GM12878 (cell line): ENCODE measurements around the gene PPP1CC. TPM values are rescaled to one million over a fixed set of nuclear protein-coding genes. Genes with fewer than 3 reads are reported as not detected.

Source experiments
- ATAC-seq: fragments of 200-7000 bp; cut with Tn5 transposase; 3 replicates; pipeline ENCODE4 v1.9.1; 2020; ENCODE audit warnings: mild to moderate bottlenecking, moderate library complexity
- BruUV-seq: library from RNA; stranded (reverse); fragments of 400-500 nt; replicated peaks from 2 replicates; lab custom pipeline; 2021; lab: Mats Ljungman, UMichigan
- CTCF ChIA-PET: fragments of 300-600 bp; sonication (Branson Sonifier 250); formaldehyde crosslinking; extraction: SDS; loops from one replicate; lab custom pipeline; 2021; ENCODE audit warnings: inconsistent platforms; lab: Yijun Ruan, JAX
- POLR2A ChIA-PET: fragments of 350-600 bp; formaldehyde crosslinking; extraction: SDS; loops from one replicate; lab custom pipeline; 2021; ENCODE audit warnings: inconsistent platforms; lab: Charles Lee
- RAD21 ChIA-PET: fragments of 300-600 bp; sonication (Branson Sonifier 250); formaldehyde crosslinking; loops from one replicate; lab custom pipeline; 2023; ENCODE audit warnings: antibody characterized with exemption; ENCODE audit not compliant: unreplicated experiment; lab: Charles Lee
- SMC1A ChIA-PET: fragments of 300-600 bp; sonication (Branson Sonifier 250); formaldehyde crosslinking; loops from one replicate; lab custom pipeline; 2023; ENCODE audit not compliant: unreplicated experiment, uncharacterized antibody; lab: Charles Lee
- DNase-seq: peaks from one replicate; pipeline ENCODE4 v3.0.0-alpha.2; 2011; ENCODE audit warnings: low read depth, low spot score
- FAIRE-seq: peaks from 3 replicates; lab custom pipeline; 2011; peaks lifted over from hg19 to GRCh38; lab: Jason Lieb, UNC
- H2AFZ ChIP-seq: 2 replicates; pipeline ENCODE4 v1.6.0; 2011; ENCODE audit warnings: low read depth, low read length, control low read depth; ENCODE audit not compliant: control insufficient read depth
- H3K27ac ChIP-seq: 2 replicates; pipeline ENCODE4 v1.5.1; 2011; ENCODE audit warnings: control low read depth; ENCODE audit not compliant: control insufficient read depth, insufficient read depth
- H3K27me3 ChIP-seq, 2 experiments: replicated peaks in 1 of 2; 2 replicates each; pipeline versions ENCODE4 v1.6.0 to v1.6.1; 2011; ENCODE audit warnings: low read length in 1 of 2; ENCODE audit not compliant: control insufficient read depth in 2 of 2, insufficient read depth in 2 of 2
- H3K36me3 ChIP-seq, 2 experiments: 2 replicates each; pipeline ENCODE4 v1.5.1; 2011; ENCODE audit warnings: low read length in 1 of 2; ENCODE audit not compliant: control insufficient read depth in 2 of 2, insufficient read depth in 2 of 2
- H3K4me1 ChIP-seq: 2 replicates; pipeline ENCODE4 v1.6.1; 2011; ENCODE audit warnings: mild to moderate bottlenecking, low read length, moderate library complexity, mixed read lengths; ENCODE audit not compliant: control insufficient read depth, insufficient read depth
- H3K4me2 ChIP-seq: 2 replicates; pipeline ENCODE4 v1.6.0; 2011; ENCODE audit warnings: control low read depth; ENCODE audit not compliant: control insufficient read depth, insufficient read depth
- H3K4me3 ChIP-seq: fragments of 200-600 bp; sonication (generic); 2 replicates; pipeline ENCODE4 v1.5.1; 2016
- H3K79me2 ChIP-seq: 2 replicates; pipeline ENCODE4 v1.6.0; 2011; ENCODE audit warnings: low read length; ENCODE audit not compliant: control insufficient read depth, insufficient read depth
- H3K9ac ChIP-seq: 2 replicates; pipeline ENCODE4 v1.8.0; 2011; ENCODE audit warnings: low read length, control low read depth, mixed read lengths; ENCODE audit not compliant: control insufficient read depth, insufficient read depth
- H3K9me3 ChIP-seq: replicated peaks from 3 replicates; pipeline ENCODE4 v1.5.1; 2011; ENCODE audit warnings: mild to moderate bottlenecking, low read length; ENCODE audit not compliant: control insufficient read depth, insufficient read depth
- H4K20me1 ChIP-seq: 2 replicates; pipeline ENCODE4 v1.6.0; 2011; ENCODE audit not compliant: control insufficient read depth, insufficient read depth
- BCL3 ChIP-seq: IDR thresholded peaks from 2 replicates; pipeline ENCODE4 v1.6.1; 2011; ENCODE audit warnings: borderline replicate concordance, low read depth, mild to moderate bottlenecking, moderate library complexity, low read length; ENCODE audit not compliant: insufficient read depth, poor library complexity, severe bottlenecking
- BHLHE40 ChIP-seq, 2 experiments: fragments of 450-650 bp in 1 of 2; IDR thresholded peaks; 2 replicates each; pipeline ENCODE4 v1.6.1; 2011 to 2017; ENCODE audit warnings: low read depth in 2 of 2, borderline replicate concordance in 1 of 2, improper control_type of control experiment in 1 of 2, low read length in 1 of 2, mild to moderate bottlenecking in 1 of 2
- CBX5 ChIP-seq: sonication (generic); IDR thresholded peaks from 2 replicates; pipeline ENCODE4 v1.6.1; 2016; ENCODE audit warnings: low read depth, moderate library complexity, mild to moderate bottlenecking, inconsistent platforms
- CEBPB ChIP-seq, 2 experiments: fragments of 150-350 bp in 1 of 2; IDR thresholded peaks; 2 replicates each; pipeline ENCODE4 v1.6.1; 2012 to 2014; ENCODE audit warnings: low read depth in 2 of 2, low read length in 2 of 2, borderline replicate concordance in 1 of 2, inconsistent platforms in 1 of 2
- IRF5 ChIP-seq: fragments of 450-650 bp; IDR thresholded peaks from 2 replicates; pipeline ENCODE4 v1.6.1; 2017; ENCODE audit warnings: borderline replicate concordance
- JUND ChIP-seq: IDR thresholded peaks from 2 replicates; pipeline ENCODE4 v1.6.1; 2012; ENCODE audit warnings: low read depth, mild to moderate bottlenecking, low read length, improper control_type of control experiment, moderate library complexity
- KAT2A ChIP-seq: conservative IDR thresholded peaks from 2 replicates; pipeline ENCODE4 v1.6.1; 2011; ENCODE audit warnings: low read depth, low read length; ENCODE audit not compliant: control insufficient read depth
- MEF2A ChIP-seq: IDR thresholded peaks from 2 replicates; pipeline ENCODE4 v1.6.1; 2011; ENCODE audit warnings: low read depth, mild to moderate bottlenecking, low read length, moderate library complexity; ENCODE audit not compliant: insufficient read depth
- MTA3 ChIP-seq: IDR thresholded peaks from 2 replicates; pipeline ENCODE4 v1.6.1; 2012; ENCODE audit warnings: low read length, inconsistent platforms, borderline replicate concordance
- NFXL1 ChIP-seq: fragments of 450-650 bp; IDR thresholded peaks from 2 replicates; pipeline ENCODE4 v1.6.1; 2017; ENCODE audit warnings: antibody characterized with exemption, mild to moderate bottlenecking, borderline replicate concordance
- NR2C1 ChIP-seq: fragments of 450-650 bp; IDR thresholded peaks from 2 replicates; pipeline ENCODE4 v1.6.1; 2017; ENCODE audit warnings: antibody characterized with exemption, mild to moderate bottlenecking, moderate library complexity
- NR2F1 ChIP-seq: fragments of 450-650 bp; conservative IDR thresholded peaks from 2 replicates; pipeline ENCODE4 v1.6.1; 2017; ENCODE audit warnings: mild to moderate bottlenecking
- POLR2AphosphoS2 ChIP-seq: IDR thresholded peaks from 2 replicates; pipeline ENCODE4 v1.6.1; 2011; ENCODE audit warnings: low read depth, mild to moderate bottlenecking, low read length, improper control_type of control experiment, moderate library complexity
- POU2F2 ChIP-seq: IDR thresholded peaks from 3 replicates; pipeline ENCODE4 v1.6.1; 2011; ENCODE audit warnings: low read depth, mild to moderate bottlenecking, low read length, borderline replicate concordance
- SKIL ChIP-seq: fragments of 450-650 bp; IDR thresholded peaks from 2 replicates; pipeline ENCODE4 v1.6.1; 2017; ENCODE audit warnings: mild to moderate bottlenecking, low read depth, inconsistent platforms; ENCODE audit not compliant: poor library complexity, severe bottlenecking
- SMAD5 ChIP-seq: IDR thresholded peaks from 2 replicates; pipeline ENCODE4 v1.6.1; 2016; ENCODE audit warnings: antibody characterized with exemption, low read depth
- USF1 ChIP-seq: IDR thresholded peaks from 2 replicates; pipeline ENCODE4 v1.6.1; 2011; ENCODE audit warnings: borderline replicate concordance, low read depth, mild to moderate bottlenecking, moderate library complexity, mixed read lengths, low read length; ENCODE audit not compliant: insufficient read depth; ENCODE audit errors: extremely low read length
- WGBS: methylation state at CpG from one replicate; pipeline ENCODE4 v1.1.6; 2016; ENCODE audit warnings: low lambda C conversion rate; ENCODE audit not compliant: insufficient replicate concordance, insufficient coverage; ENCODE audit errors: missing lambda C conversion rate; 5-methylcytosine and 5-hydroxymethylcytosine counted together
- in situ Hi-C: fragments of 300-500 bp; cut with MboI; formaldehyde crosslinking; loops from 9 replicates; pipeline ENCODE4 v1.14.3; 2018; ENCODE audit warnings: mixed read lengths
- intact Hi-C: fragments of 100-400 bp; cut with micrococcal nuclease; formaldehyde crosslinking; loops from one replicate; pipeline ENCODE4 v1.14.2; 2022; ENCODE audit not compliant: unreplicated experiment
- polyA plus RNA-seq, 11 experiments: library from polyadenylated mRNA; depleted of rRNA in 4 of 11; unstranded in 6 of 11; stranded (reverse) in 5 of 11; fragments of >200 nt; fragmentation: Nextera tagmentation in 4 of 11; fragmentation: Illumina TruSeq in 1 of 11; extraction: Ambion mirVana in 4 of 11; extraction: Trizol in 1 of 11; gene quantifications; 1 replicate in 1 of 11; 2 replicates in 10 of 11; pipeline versions ENCODE4 v1.2.1 to v1.2.3, GENCODE V29; 2011 to 2016; ENCODE audit warnings: inconsistent platforms in 2 of 11, missing spikeins in 2 of 11, low read depth in 1 of 11
- total RNA-seq, 4 experiments: library from RNA; depleted of rRNA in 3 of 4; stranded (reverse); fragments of >200 nt in 3 of 4; fragmentation: Illumina TruSeq in 1 of 4; extraction: Trizol in 1 of 4; gene quantifications; 2 replicates each; pipeline versions ENCODE4 v1.2.1 to v1.2.3, GENCODE V29; 2013 to 2021

PPP1CC gene
- total and polyA plus RNA-seq, 10 of the 15 experiments (the other 5 are each of a cell fraction or from before 2014, with no cell fraction given): 64.4 to 279 (median 157) TPM

- SMC1A ChIA-PET: interaction anchor here (1.0 to 6.1 kb wide), 2 partner anchors 13 to 30 kb away, joined by 3 to 55 read pairs; no protein-coding TSS in a partner anchor
- RAD21 ChIA-PET: interaction anchor here (1.2 to 2.7 kb wide), 5 partner anchors 10 to 276 kb away, joined by 3 to 10 read pairs (median 5); partner anchors contain the start of gene ARPC3
- H3K36me3 ChIP-seq: peaks cover 21 to 29% of the 10 kb centered on the region in 2 experiments
- H3K9ac ChIP-seq: no peak overlapping the region
- no peak for DNase-seq
- intact Hi-C loops: no loop called here
- no TSS peak for BruUV-seq
- POLR2A ChIA-PET: interaction anchor here (1.1 to 1.3 kb wide), 2 partner anchors 21 to 106 kb away, joined by 3 to 5 read pairs; no protein-coding TSS in a partner anchor
- H3K9me3 ChIP-seq: no peaks in the 10 kb centered on the region
- CTCF ChIA-PET: interaction anchor here (1.8 kb wide), 1 partner anchor 21 kb away, joined by 7 read pairs; no protein-coding TSS in a partner anchor
- no peak overlapping the region for H2AFZ ChIP-seq
- in situ Hi-C loops: no loop called here
- H3K27ac ChIP-seq: no peak overlapping the region
- peaks cover 2% of the 10 kb centered on the region; the same call in 1 of the 2 replicates for H4K20me1 ChIP-seq
- no peak overlapping the region for H3K4me3 ChIP-seq
- no peak for FAIRE-seq
- peaks cover 48% of the 10 kb centered on the region for H3K79me2 ChIP-seq
- peaks cover 16% of the 10 kb centered on the region for H3K4me1 ChIP-seq
- WGBS: 89% methylated on average over 4 of the region's 4 CpGs
- H3K27me3 ChIP-seq: no peaks in the 10 kb centered on the region
- no peak overlapping the region for H3K4me2 ChIP-seq
- ATAC-seq: peak; percentile 19; the same call in 1 of the 3 replicates
- TF ChIP-seq KAT2A (no peak), SMAD5 (no peak), POU2F2 (no peak), USF1 (no peak), BCL3 (no peak), MTA3 (no peak), POLR2AphosphoS2 (no peak), SKIL (no peak), NFXL1 (no peak), CBX5 (no peak), NR2F1 (no peak), CEBPB (IDR thresholded peaks at IDR 0.05; ENCODE audit: borderline replicate concordance in 1 of 2, low read depth in 2 of 2, low read length in 2 of 2) (no peak), JUND (no peak), NR2C1 (no peak), IRF5 (no peak), MEF2A (no peak), BHLHE40 (IDR thresholded peaks at IDR 0.05; ENCODE audit: borderline replicate concordance in 1 of 2, low read depth in 2 of 2, low read length in 1 of 2) (no peak)
These were observed 16.7 kb downstream of the PPP1CC start for GRCh38 chr12:110726028-110726427.
